ENCODE measurements around the gene MCF2L. TPM values are rescaled to one million over a fixed set of nuclear protein-coding genes. Genes with fewer than 3 reads are reported as not detected.

The MCF2L gene
- total and polyA plus RNA-seq, 8 donors: 16.0 to 83.6 (median 23.6) TPM

DNA sequence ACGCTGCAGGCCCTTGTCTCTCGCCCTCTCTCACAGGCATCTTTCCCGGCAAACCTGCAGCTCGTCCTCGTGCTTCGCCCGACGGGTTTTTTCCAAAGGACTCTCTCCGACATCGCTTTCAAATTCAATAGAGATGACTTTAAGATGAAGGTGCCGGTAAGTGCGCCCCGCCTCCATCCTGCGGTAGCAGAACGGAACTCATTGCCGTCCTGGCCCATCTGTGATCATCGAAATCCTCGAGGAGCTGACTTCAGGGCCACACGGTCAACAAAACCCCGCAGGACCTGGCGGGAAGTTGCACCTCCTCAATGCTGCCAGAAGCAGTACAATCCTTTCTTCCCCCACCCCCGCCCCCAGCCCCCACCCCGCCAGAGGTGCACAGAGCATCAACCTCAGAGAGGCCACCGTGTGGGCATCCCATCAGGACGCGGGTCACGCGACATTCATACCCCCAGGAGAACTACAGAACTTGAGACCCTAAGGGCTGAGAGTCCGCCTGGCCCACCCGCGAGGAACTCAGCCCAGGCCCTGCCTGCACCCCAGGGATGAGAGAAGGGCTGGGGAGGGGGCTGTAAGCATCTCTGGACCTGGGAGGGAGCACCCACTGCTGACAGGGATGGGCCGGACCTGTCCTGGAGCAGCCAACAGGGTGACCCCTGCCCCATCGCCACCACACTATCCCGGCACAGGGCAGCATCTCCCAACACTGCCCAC is 91.7 kb downstream of the MCF2L start:
- peak in 3 of 6 donors; percentile 9 to 45 (median 43) for DNase-seq

DNA sequence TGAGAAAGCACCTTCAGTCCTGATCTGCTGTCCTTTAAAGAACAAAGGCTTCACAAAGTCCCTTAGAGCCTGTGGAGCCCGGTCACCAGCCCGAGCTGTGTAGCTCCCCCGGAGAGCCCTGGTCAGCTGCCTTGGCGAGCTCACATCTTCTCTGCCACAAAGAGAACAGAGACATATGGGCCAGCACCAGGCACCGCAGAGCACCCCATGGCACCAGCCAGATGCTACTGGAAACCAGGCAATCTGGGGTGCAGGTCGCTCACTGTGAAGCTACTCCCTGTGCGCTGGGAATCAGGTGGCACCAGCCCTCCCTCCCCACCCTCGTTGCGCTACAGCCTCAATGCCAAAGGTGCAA is 92.2 kb downstream of the MCF2L start:
- intact Hi-C loops (cut with DNase I): no loop called here

More for the DNA sequence above, 91.7 kb downstream of the MCF2L start:
- Histone ChIP-seq H3K27me3 (no peaks in the 10 kb centered on the region), H3K27ac (no peak overlapping the region), H3K36me3 (no peaks in the 10 kb centered on the region), H3K9me3 (no peaks in the 10 kb centered on the region), H3K4me1 (no peaks in the 10 kb centered on the region), H3K4me3 (no peak overlapping the region)
- intact Hi-C loops (cut with DNase I): no loop called here
- FAIRE-seq (no peak), ATAC-seq (no peak)
- TF ChIP-seq, protein P1, sequence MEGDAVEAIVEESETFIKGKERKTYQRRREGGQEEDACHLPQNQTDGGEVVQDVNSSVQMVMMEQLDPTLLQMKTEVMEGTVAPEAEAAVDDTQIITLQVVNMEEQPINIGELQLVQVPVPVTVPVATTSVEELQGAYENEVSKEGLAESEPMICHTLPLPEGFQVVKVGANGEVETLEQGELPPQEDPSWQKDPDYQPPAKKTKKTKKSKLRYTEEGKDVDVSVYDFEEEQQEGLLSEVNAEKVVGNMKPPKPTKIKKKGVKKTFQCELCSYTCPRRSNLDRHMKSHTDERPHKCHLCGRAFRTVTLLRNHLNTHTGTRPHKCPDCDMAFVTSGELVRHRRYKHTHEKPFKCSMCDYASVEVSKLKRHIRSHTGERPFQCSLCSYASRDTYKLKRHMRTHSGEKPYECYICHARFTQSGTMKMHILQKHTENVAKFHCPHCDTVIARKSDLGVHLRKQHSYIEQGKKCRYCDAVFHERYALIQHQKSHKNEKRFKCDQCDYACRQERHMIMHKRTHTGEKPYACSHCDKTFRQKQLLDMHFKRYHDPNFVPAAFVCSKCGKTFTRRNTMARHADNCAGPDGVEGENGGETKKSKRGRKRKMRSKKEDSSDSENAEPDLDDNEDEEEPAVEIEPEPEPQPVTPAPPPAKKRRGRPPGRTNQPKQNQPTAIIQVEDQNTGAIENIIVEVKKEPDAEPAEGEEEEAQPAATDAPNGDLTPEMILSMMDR (IDR thresholded peaks at IDR 0.05): no peak
- WGBS, 2 donors: 92 to 93% methylated on average over 34 of the region's 34 CpGs

DNA sequence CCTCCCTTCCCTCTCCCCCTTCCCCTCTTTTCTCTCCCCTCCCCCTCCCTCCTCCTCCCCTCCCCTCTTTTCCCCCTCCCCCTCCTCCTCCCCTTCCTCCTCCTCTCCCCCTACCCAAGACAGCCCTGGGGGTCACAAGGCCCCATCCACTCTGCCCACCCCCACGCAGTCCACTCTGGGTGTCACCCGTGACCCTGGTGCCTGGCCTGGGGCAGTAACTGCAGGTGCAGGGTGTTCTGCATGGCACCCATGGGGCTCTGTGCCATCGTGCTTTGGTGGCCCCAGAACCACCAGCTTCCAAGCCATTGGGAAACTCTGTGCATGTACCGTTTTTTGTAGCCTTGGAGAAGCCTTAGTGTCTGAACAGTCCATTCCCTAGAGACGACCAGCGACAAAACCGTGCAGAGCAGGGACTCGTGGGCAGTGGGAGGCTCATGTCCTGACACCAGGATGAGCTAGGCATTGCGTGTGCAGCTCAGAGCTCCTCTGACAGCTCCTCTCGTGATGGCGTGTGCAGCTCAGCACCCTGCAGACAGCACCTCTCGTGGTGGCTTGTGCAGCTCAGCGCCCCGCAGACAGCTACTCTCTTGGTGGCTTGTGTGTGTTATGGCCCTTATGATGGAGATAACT is 92.9 kb downstream of the MCF2L start:
- 85 to 89% methylated on average over 14 of the region's 14 CpGs for WGBS, 2 donors
- intact Hi-C loops (cut with DNase I): no loop called here
- TF ChIP-seq, protein P1 (IDR thresholded peaks at IDR 0.05): no peak
- H3K4me1 ChIP-seq: no peaks in the 10 kb centered on the region
- FAIRE-seq: no peak
- H3K4me3 ChIP-seq: no peak overlapping the region
- H3K9me3 ChIP-seq: no peaks in the 10 kb centered on the region
- no peaks in the 10 kb centered on the region for H3K36me3 ChIP-seq
- no peak overlapping the region for H3K27ac ChIP-seq
- ATAC-seq: no peak
- H3K27me3 ChIP-seq: no peaks in the 10 kb centered on the region
- DNase-seq: peak in 1 of 6 donors; percentile 34

More for the DNA sequence above, 92.2 kb downstream of the MCF2L start:
- Histone ChIP-seq H3K27me3 (no peaks in the 10 kb centered on the region), H3K36me3 (no peaks in the 10 kb centered on the region), H3K27ac (no peak overlapping the region), H3K4me3 (no peak overlapping the region), H3K9me3 (no peaks in the 10 kb centered on the region), H3K4me1 (no peaks in the 10 kb centered on the region)
- TF ChIP-seq, protein P1 (IDR thresholded peaks at IDR 0.05): no peak
- no peak for FAIRE-seq
- ATAC-seq: no peak
- WGBS, 2 donors: 92 to 98% methylated on average over 9 of the region's 9 CpGs
- peak in 2 of 6 donors; percentile 9 to 43 for DNase-seq

DNA sequence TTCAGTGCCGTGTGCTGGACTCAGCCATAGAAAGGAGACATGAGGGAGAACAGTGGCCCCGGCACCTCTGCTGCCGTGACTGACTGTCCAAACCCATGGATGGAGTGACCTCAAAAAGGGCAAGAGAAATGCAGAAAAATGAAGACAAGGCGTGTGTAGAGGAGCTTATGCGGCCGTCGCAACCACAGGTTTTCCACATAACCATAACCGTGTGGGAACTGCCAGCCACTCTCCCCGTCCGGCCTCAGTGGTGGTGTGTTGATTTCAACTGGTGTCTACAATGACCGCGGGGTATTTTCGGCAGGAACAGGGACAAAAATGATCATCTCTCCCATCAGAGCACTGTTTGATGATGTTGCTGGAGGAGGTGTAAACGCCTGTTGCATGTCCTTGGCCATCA is 93.7 kb downstream of the MCF2L start:
- Histone ChIP-seq H3K4me3 (no peak overlapping the region), H3K36me3 (no peaks in the 10 kb centered on the region), H3K4me1 (no peaks in the 10 kb centered on the region), H3K27ac (no peak overlapping the region), H3K9me3 (no peaks in the 10 kb centered on the region), H3K27me3 (no peaks in the 10 kb centered on the region)
- FAIRE-seq: no peak
- intact Hi-C loops (cut with DNase I): no loop called here
- TF ChIP-seq, protein P1 (IDR thresholded peaks at IDR 0.05): no peak
- ATAC-seq: no peak
- WGBS, 2 donors: 91 to 95% methylated on average over 14 of the region's 14 CpGs
- peak in 3 of 6 donors; percentile 8 to 25 (median 9) for DNase-seq

DNA sequence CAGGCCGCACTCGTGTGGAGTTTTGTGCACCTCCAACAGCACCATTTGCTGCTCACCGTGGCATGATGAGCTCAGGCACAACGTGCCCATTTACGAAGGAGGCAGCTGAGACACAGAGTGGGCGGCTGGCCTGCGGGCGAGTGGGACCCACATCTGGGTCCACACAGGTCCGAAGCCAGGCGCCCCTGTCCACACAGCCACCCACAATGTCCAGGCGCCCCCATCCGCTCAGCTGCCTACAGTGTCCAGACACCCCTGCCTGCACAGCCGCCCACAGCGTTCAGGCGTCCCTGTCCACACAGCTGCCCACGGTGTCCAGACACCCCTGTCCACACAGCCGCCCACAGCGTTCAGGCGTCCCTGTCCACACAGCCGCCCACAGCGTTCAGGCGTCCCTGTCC is 94.1 kb downstream of the MCF2L start:
- no peak for FAIRE-seq
- no peak for ATAC-seq

More for the DNA sequence above, 94.1 kb downstream of the MCF2L start:
- intact Hi-C loops (cut with DNase I): no loop called here
- peak in 3 of 6 donors; percentile 15 to 53 (median 41) for DNase-seq
- 92 to 94% methylated on average over 20 to 22 of the region's 22 CpGs for WGBS, 2 donors
- H3K27ac ChIP-seq: no peak overlapping the region
- no peaks in the 10 kb centered on the region for H3K4me1 ChIP-seq
- no peak overlapping the region for H3K4me3 ChIP-seq
- no peaks in the 10 kb centered on the region for H3K36me3 ChIP-seq
- H3K9me3 ChIP-seq: no peaks in the 10 kb centered on the region
- no peaks in the 10 kb centered on the region for H3K27me3 ChIP-seq
- TF ChIP-seq, protein P1 (IDR thresholded peaks at IDR 0.05): no peak
